ENCODE data around the gene TBX15.

- TF ChIP-seq CTCF (conservative IDR thresholded peaks at IDR 0.05; ENCODE audit: low read depth, low read length) (no peak), EZH2 (IDR thresholded peaks at IDR 0.05; ENCODE audit: borderline replicate concordance, low read depth, low read length, poor library complexity, severe bottlenecking) (no peak)
Measured at GRCh38 chr1:118993700-118994026, 5.5 kb upstream of the TBX15 start.

Data from A673 (cell line).